ENCODE results near the gene RBM48.

- TF ChIP-seq POLR2A (IDR thresholded peaks at IDR 0.05) (no peak), CTCF (IDR thresholded peaks at IDR 0.05) (no peak)
Observed at GRCh38 chr7:92560602-92561001, 32.0 kb downstream of the RBM48 start.

Measured in uterus (tissue), 2 donors.